IPS-18c (cell line): ENCODE data around the gene LGALS16.

Experiments
- H3K4me3 ChIP-seq: 2 replicates; pipeline ENCODE4 v1.7.0; 2013; ENCODE audit warnings: low read depth, mild to moderate bottlenecking, low read length, moderate library complexity; ENCODE audit not compliant: insufficient read depth
- H3K9me3 ChIP-seq: one replicate; pipeline ENCODE4 v1.6.1; 2013; ENCODE audit warnings: mild to moderate bottlenecking, low read length, moderate library complexity; ENCODE audit not compliant: control insufficient read depth, insufficient read depth

The LGALS16 gene

DNA sequence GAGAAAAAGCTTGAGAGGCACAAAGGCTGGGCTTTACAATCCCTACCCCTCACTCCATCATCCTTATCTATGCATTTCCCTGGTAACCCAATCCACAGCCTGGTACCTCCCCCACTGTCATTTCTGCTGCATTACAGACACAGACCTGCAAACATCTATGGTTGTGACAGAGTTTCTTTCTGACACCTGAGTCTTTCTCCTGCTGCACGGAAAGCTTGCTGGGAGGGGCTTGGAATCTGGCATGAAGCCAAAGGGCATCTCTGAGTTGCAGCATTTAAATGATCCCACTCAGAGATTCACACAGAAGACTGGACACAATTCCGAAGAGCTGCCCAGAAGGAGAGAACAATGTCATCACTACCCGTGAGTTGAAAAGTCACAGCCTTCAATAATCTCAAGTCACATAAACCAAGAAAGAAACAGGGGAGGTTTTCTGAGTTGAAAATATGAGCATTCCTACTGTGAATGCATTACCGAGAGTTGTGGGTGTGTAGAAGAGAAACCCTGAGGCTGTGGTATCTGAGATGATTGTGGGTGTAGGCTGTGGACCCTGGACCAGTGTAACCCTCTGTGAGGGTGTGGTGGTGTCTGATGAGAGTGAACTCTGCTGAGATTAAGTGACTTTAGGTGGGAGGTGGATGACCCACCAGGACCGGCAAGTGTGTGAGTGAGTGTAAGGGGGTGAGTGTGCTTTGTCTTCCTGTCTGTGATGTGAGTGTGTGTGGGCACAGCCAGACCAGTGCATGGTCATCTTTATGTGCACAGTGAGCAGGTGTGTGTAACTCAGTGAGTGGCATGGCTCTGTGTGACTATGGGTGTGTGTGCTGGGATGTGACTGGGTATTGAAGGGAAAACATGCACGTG is 48.7 kb downstream of the LGALS16 start, which contains the start of gene LGALS14:
TSS of gene LGALS14 (plus strand) at position 301 of the 864 bp plus-strand sequence. CDS start at position 349, 48 bp downstream.
- Histone ChIP-seq H3K9me3 (no peaks in the 10 kb centered on the region), H3K4me3 (no peak within 1 kb of the TSS)

DNA sequence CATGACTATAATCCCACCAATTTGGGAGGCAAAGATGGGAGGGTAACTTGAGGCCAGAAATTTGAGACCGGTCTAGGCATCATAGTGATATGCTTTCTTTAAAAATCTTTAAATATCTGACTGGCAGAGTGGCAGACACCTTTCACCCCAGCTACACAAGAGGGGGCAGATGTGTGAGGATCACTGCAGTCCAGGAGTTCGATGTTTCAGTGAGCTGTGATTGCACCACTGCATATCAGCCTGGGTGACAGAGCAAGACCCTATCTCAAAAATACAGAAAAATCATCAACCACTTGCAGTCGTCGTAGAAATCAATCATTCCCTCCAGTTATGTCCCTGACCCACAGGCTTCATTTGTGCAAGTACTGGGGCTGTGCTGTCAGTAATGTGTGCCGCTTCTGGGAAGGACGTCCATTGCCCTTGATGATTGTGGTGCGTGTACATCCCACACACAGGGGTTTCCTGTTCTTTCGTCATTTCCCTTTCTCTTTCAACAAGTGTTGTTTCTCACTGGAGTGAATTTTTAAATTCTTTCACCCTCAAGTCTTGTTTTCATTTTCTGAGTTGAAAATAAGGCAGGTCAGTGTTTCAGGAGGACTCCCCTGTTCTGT is 50.0 kb downstream of the LGALS16 start:
- no peaks in the 10 kb centered on the region for H3K9me3 ChIP-seq
- H3K4me3 ChIP-seq, result no peak overlapping the region

DNA sequence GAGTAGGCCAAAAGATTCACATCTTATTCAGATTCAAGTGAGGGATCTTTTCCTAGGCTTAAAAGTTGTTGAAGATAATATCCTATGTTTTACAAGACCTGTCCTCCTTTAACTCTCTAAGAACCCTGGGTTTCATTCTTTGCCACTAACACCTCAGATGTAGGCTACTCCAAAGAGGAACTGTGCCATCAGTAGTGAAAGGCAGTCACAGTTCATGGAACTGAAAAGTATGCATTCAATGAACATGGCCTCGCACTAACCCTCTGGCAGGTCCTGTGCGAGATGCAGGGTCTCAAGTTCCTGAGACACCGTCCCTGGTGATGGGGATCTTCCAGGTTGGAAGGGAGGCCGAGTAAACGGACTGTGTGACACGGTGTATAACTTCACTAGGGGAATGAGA is 52.9 kb downstream of the LGALS16 start:
- no peaks in the 10 kb centered on the region for H3K9me3 ChIP-seq
- H3K4me3 ChIP-seq, result no peak overlapping the region

DNA sequence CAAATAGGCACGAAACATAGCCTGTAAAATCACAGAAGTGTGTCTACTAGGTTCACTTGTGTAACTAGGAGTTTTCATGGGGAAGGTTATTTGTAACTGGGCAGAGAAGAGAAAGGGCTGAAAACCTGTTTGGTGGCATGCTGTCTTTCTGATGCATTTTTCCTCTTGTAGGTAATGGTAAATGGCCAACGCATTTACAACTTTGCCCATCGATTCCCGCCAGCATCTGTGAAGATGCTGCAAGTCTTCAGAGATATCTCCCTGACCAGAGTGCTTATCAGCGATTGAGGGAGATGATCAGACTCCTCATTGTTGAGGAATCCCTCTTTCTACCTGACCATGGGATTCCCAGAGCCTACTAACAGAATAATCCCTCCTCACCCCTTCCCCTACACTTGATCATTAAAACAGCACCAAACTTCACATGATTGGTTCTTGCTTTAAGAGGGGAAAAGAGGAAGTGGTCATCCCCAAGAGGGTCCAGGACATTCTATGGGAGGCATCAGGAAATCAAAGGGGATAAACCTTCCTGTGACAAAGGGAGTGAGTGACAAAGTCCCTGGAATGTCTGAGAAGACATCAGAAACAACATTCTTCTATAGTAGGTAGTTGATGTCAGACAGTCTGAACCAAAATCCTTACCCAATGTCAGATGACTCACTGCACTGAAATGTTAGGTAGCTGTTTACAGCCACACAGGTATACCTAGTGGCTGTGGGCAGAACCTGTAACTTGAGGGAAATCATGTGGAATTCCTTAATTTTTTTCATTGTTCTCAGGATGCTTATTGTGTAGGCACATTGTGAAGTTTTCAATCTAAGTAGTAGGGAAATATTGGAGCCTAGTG is 53.5 kb downstream of the LGALS16 start:
- no peaks in the 10 kb centered on the region for H3K9me3 ChIP-seq
- H3K4me3 ChIP-seq, result no peak overlapping the region
